GM10847 (cell line): Measurements from ENCODE around the gene BRF1.
A peak's percentile ranks its signal among the peaks of the same experiment; 100 is the strongest.

Experiments
- POLR2A ChIP-seq: IDR thresholded peaks from 2 replicates; pipeline ENCODE4 v1.6.1; 2011; ENCODE audit not compliant: insufficient read length; ENCODE audit errors: extremely low read depth

Gene BRF1

GRCh38 chr14:105312973-105313372, 12.2 kb upstream of the BRF1 start:
- TF ChIP-seq POLR2A, result no peak

GRCh38 chr14:105311838-105312237, 11.0 kb upstream of the BRF1 start:
- TF ChIP-seq POLR2A, result no peak

- no peak for TF ChIP-seq POLR2A
Measured at GRCh38 chr14:105309371-105309770, 8.6 kb upstream of the BRF1 start.

GRCh38 chr14:105307052-105307727, 6.4 kb upstream of the BRF1 start:
- no peak for TF ChIP-seq POLR2A

- TF ChIP-seq POLR2A, result no peak
Measured at GRCh38 chr14:105305791-105306190, 5.0 kb upstream of the BRF1 start.

GRCh38 chr14:105305345-105305744, 4.5 kb upstream of the BRF1 start:
- no peak for TF ChIP-seq POLR2A

- no peak for TF ChIP-seq POLR2A
Measured at GRCh38 chr14:105304565-105304964, 3.8 kb upstream of the BRF1 start.

- no peak for TF ChIP-seq POLR2A
Measured at GRCh38 chr14:105303949-105304348, 3.1 kb upstream of the BRF1 start.

- peak; percentile 54 for TF ChIP-seq POLR2A
Measured at GRCh38 chr14:105301103-105301914, 508 bp upstream of the BRF1 start.

GRCh38 chr14:105299654-105300541, 903 bp downstream of the BRF1 start:
- no peak for TF ChIP-seq POLR2A

GRCh38 chr14:105294142-105294597, 6.6 kb downstream of the BRF1 start:
- no peak for TF ChIP-seq POLR2A

- TF ChIP-seq POLR2A, result no peak
Measured at GRCh38 chr14:105292826-105293711, 7.7 kb downstream of the BRF1 start.

- TF ChIP-seq POLR2A, result no peak
Measured at GRCh38 chr14:105290621-105291346, 10.0 kb downstream of the BRF1 start.
